ENCODE measurements around the gene DR1.
"Not testable (repeated sequence)": the region's sequence is repeated elsewhere in the genome, so short reads cannot be mapped to it uniquely, and the experiment has no call there.

The DR1 gene

GRCh38 chr1:93365813-93366212 lies 20.1 kb downstream of the DR1 start:
- WGBS (ENCODE audit: insufficient coverage), result no CpG with 5 or more reads among the region's 2 CpGs
- peaks cover 0 to 33% (median 14%) of the 10 kb centered on the region in 4 experiments for H3K36me3 ChIP-seq (ENCODE audit: control insufficient read depth in 4 of 4, insufficient read depth in 4 of 4, low read length in 3 of 4)
- H3K27me3 ChIP-seq (replicated peaks in 2 of 5; ENCODE audit: control insufficient read depth in 4 of 5, insufficient read depth in 5 of 5, low read length in 4 of 5), result no peaks in the 10 kb centered on the region
- no peak overlapping the region for H3K4me3 ChIP-seq (ENCODE audit: control insufficient read depth in 1 of 7, extremely low read depth in 1 of 7, insufficient read depth in 4 of 7, low read depth in 2 of 7, low read length in 6 of 7)
- H3K27ac ChIP-seq (ENCODE audit: insufficient read depth in 1 of 2, low read depth in 1 of 2, low read length in 2 of 2, poor library complexity in 1 of 2, severe bottlenecking in 2 of 2), result no peak overlapping the region
- H3K9me3 ChIP-seq (ENCODE audit: control extremely low read depth in 1 of 5, control insufficient read depth in 4 of 5, insufficient read depth in 2 of 5, low read depth in 1 of 5, low read length in 4 of 5), result no peaks in the 10 kb centered on the region
- DNase-seq, result no peak
- CTCF ChIA-PET, result no interaction called here
- POLR2A ChIA-PET, result no interaction called here
- H3K4me1 ChIP-seq (ENCODE audit: control extremely low read depth in 1 of 4, control insufficient read depth in 4 of 4, insufficient read depth in 4 of 4, low read length in 3 of 4), result peaks cover 0 to 6% (median 2%) of the 10 kb centered on the region in 4 experiments

- no peak overlapping the region for H3K27ac ChIP-seq (ENCODE audit: insufficient read depth in 1 of 2, low read depth in 1 of 2, low read length in 2 of 2, poor library complexity in 1 of 2, severe bottlenecking in 2 of 2)
- WGBS (ENCODE audit: insufficient coverage), result no CpG with 5 or more reads among the region's 1 CpG
- H3K4me3 ChIP-seq (ENCODE audit: control insufficient read depth in 1 of 7, extremely low read depth in 1 of 7, insufficient read depth in 4 of 7, low read depth in 2 of 7, low read length in 6 of 7), result no peak overlapping the region
- no peak for DNase-seq
- H3K9me3 ChIP-seq (ENCODE audit: control extremely low read depth in 1 of 5, control insufficient read depth in 4 of 5, insufficient read depth in 2 of 5, low read depth in 1 of 5, low read length in 4 of 5), result no peaks in the 10 kb centered on the region
- no peaks in the 10 kb centered on the region for H3K27me3 ChIP-seq (replicated peaks in 2 of 5; ENCODE audit: control insufficient read depth in 4 of 5, insufficient read depth in 5 of 5, low read length in 4 of 5)
- H3K4me1 ChIP-seq (ENCODE audit: control extremely low read depth in 1 of 4, control insufficient read depth in 4 of 4, insufficient read depth in 4 of 4, low read length in 3 of 4), result peaks cover 0 to 2% (median 0%) of the 10 kb centered on the region in 4 experiments
- POLR2A ChIA-PET, result no interaction called here
- CTCF ChIA-PET, result interaction anchor here (0.8 to 0.9 kb wide), 2 partner anchors 9 to 15 kb away, joined by 3 read pairs; no protein-coding TSS in a partner anchor
- peaks cover 6 to 24% (median 11%) of the 10 kb centered on the region in 4 experiments for H3K36me3 ChIP-seq (ENCODE audit: control insufficient read depth in 4 of 4, insufficient read depth in 4 of 4, low read length in 3 of 4)
Measured at GRCh38 chr1:93369734-93370133, 24.0 kb downstream of the DR1 start.

GRCh38 chr1:93374334-93375106 lies 28.8 kb downstream of the DR1 start:
- ChIA-PET CTCF (interaction anchor here (1.0 kb wide), 1 partner anchor 177 kb away, joined by 3 read pairs; no protein-coding TSS in a partner anchor), POLR2A (no interaction called here)
- no peaks in the 10 kb centered on the region for H3K27me3 ChIP-seq (replicated peaks in 2 of 5; ENCODE audit: control insufficient read depth in 4 of 5, insufficient read depth in 5 of 5, low read length in 4 of 5)
- DNase-seq, result no peak
- peaks cover 0 to 4% (median 0%) of the 10 kb centered on the region in 5 experiments for H3K9me3 ChIP-seq (ENCODE audit: control extremely low read depth in 1 of 5, control insufficient read depth in 4 of 5, insufficient read depth in 2 of 5, low read depth in 1 of 5, low read length in 4 of 5)
- H3K27ac ChIP-seq (ENCODE audit: insufficient read depth in 1 of 2, low read depth in 1 of 2, low read length in 2 of 2, poor library complexity in 1 of 2, severe bottlenecking in 2 of 2), result no peak overlapping the region
- peaks cover 0 to 6% (median 1%) of the 10 kb centered on the region in 4 experiments for H3K36me3 ChIP-seq (ENCODE audit: control insufficient read depth in 4 of 4, insufficient read depth in 4 of 4, low read length in 3 of 4)
- WGBS (ENCODE audit: insufficient coverage), result 98% methylated on average over 3 of the region's 5 CpGs
- no peak overlapping the region for H3K4me3 ChIP-seq (ENCODE audit: control insufficient read depth in 1 of 7, extremely low read depth in 1 of 7, insufficient read depth in 4 of 7, low read depth in 2 of 7, low read length in 6 of 7)
- peaks cover 0 to 2% (median 0%) of the 10 kb centered on the region in 4 experiments for H3K4me1 ChIP-seq (ENCODE audit: control extremely low read depth in 1 of 4, control insufficient read depth in 4 of 4, insufficient read depth in 4 of 4, low read length in 3 of 4)

GRCh38 chr1:93384656-93385055 lies 38.9 kb downstream of the DR1 start:
- no peaks in the 10 kb centered on the region for H3K36me3 ChIP-seq (ENCODE audit: control insufficient read depth in 4 of 4, insufficient read depth in 4 of 4, low read length in 3 of 4)
- CTCF ChIA-PET, result no interaction called here
- WGBS (ENCODE audit: insufficient coverage), result 100% methylated on average over 2 of the region's 3 CpGs

GRCh38 chr1:93386268-93386667 lies 40.6 kb downstream of the DR1 start:
- H3K27ac ChIP-seq (ENCODE audit: insufficient read depth in 1 of 2, low read depth in 1 of 2, low read length in 2 of 2, poor library complexity in 1 of 2, severe bottlenecking in 2 of 2); DNase-seq; H3K27me3 ChIP-seq (replicated peaks in 2 of 5; ENCODE audit: control insufficient read depth in 4 of 5, insufficient read depth in 5 of 5, low read length in 4 of 5); H3K4me3 ChIP-seq (ENCODE audit: control insufficient read depth in 1 of 7, extremely low read depth in 1 of 7, insufficient read depth in 4 of 7, low read depth in 2 of 7, low read length in 6 of 7); H3K36me3 ChIP-seq (ENCODE audit: control insufficient read depth in 4 of 4, insufficient read depth in 4 of 4, low read length in 3 of 4); CTCF ChIA-PET; POLR2A ChIA-PET; H3K4me1 ChIP-seq (ENCODE audit: control extremely low read depth in 1 of 4, control insufficient read depth in 4 of 4, insufficient read depth in 4 of 4, low read length in 3 of 4): not testable (repeated sequence)
- peaks cover 5 to 18% (median 12%) of the 10 kb centered on the region in 5 experiments for H3K9me3 ChIP-seq (ENCODE audit: control extremely low read depth in 1 of 5, control insufficient read depth in 4 of 5, insufficient read depth in 2 of 5, low read depth in 1 of 5, low read length in 4 of 5)
- 95% methylated on average over 3 of the region's 7 CpGs for WGBS (ENCODE audit: insufficient coverage)

More at GRCh38 chr1:93384656-93385055, 38.9 kb downstream of the DR1 start:
- Histone ChIP-seq H3K27me3 (replicated peaks in 2 of 5; ENCODE audit: control insufficient read depth in 4 of 5, insufficient read depth in 5 of 5, low read length in 4 of 5) (no peaks in the 10 kb centered on the region), H3K27ac (ENCODE audit: insufficient read depth in 1 of 2, low read depth in 1 of 2, low read length in 2 of 2, poor library complexity in 1 of 2, severe bottlenecking in 2 of 2) (no peak overlapping the region), H3K9me3 (ENCODE audit: control extremely low read depth in 1 of 5, control insufficient read depth in 4 of 5, insufficient read depth in 2 of 5, low read depth in 1 of 5, low read length in 4 of 5) (peaks cover 5 to 18% (median 12%) of the 10 kb centered on the region in 5 experiments), H3K4me1 (ENCODE audit: control extremely low read depth in 1 of 4, control insufficient read depth in 4 of 4, insufficient read depth in 4 of 4, low read length in 3 of 4) (no peaks in the 10 kb centered on the region), H3K4me3 (ENCODE audit: control insufficient read depth in 1 of 7, extremely low read depth in 1 of 7, insufficient read depth in 4 of 7, low read depth in 2 of 7, low read length in 6 of 7) (no peak overlapping the region)
- DNase-seq, result no peak
- POLR2A ChIA-PET, result interaction anchor here (1.0 kb wide), 1 partner anchor 11 kb away, joined by 3 read pairs; no protein-coding TSS in a partner anchor

- DNase-seq, result no peak
- WGBS (ENCODE audit: insufficient coverage), result 100% methylated on average over 2 of the region's 2 CpGs
- Histone ChIP-seq H3K4me3 (ENCODE audit: control insufficient read depth in 1 of 7, extremely low read depth in 1 of 7, insufficient read depth in 4 of 7, low read depth in 2 of 7, low read length in 6 of 7) (no peak overlapping the region), H3K27me3 (replicated peaks in 2 of 5; ENCODE audit: control insufficient read depth in 4 of 5, insufficient read depth in 5 of 5, low read length in 4 of 5) (no peaks in the 10 kb centered on the region), H3K4me1 (ENCODE audit: control extremely low read depth in 1 of 4, control insufficient read depth in 4 of 4, insufficient read depth in 4 of 4, low read length in 3 of 4) (no peaks in the 10 kb centered on the region), H3K27ac (ENCODE audit: insufficient read depth in 1 of 2, low read depth in 1 of 2, low read length in 2 of 2, poor library complexity in 1 of 2, severe bottlenecking in 2 of 2) (no peak overlapping the region), H3K9me3 (ENCODE audit: control extremely low read depth in 1 of 5, control insufficient read depth in 4 of 5, insufficient read depth in 2 of 5, low read depth in 1 of 5, low read length in 4 of 5) (no peaks in the 10 kb centered on the region), H3K36me3 (ENCODE audit: control insufficient read depth in 4 of 4, insufficient read depth in 4 of 4, low read length in 3 of 4) (no peaks in the 10 kb centered on the region)
- ChIA-PET POLR2A (interaction anchor here (0.6 kb wide), 1 partner anchor 22 kb away, joined by 5 read pairs; no protein-coding TSS in a partner anchor), CTCF (no interaction called here)
Measured at GRCh38 chr1:93394514-93394913, 48.8 kb downstream of the DR1 start.

GRCh38 chr1:93395195-93395594 lies 49.5 kb downstream of the DR1 start:
- POLR2A ChIA-PET, result interaction anchor here (0.6 to 1.0 kb wide), 2 partner anchors 11 to 23 kb away, joined by 3 to 5 read pairs; no protein-coding TSS in a partner anchor
- no peaks in the 10 kb centered on the region for H3K36me3 ChIP-seq (ENCODE audit: control insufficient read depth in 4 of 4, insufficient read depth in 4 of 4, low read length in 3 of 4)
- H3K4me3 ChIP-seq (ENCODE audit: control insufficient read depth in 1 of 7, extremely low read depth in 1 of 7, insufficient read depth in 4 of 7, low read depth in 2 of 7, low read length in 6 of 7), result no peak overlapping the region
- WGBS (ENCODE audit: insufficient coverage), result 92% methylated on average over 1 of the region's 1 CpG
- H3K9me3 ChIP-seq (ENCODE audit: control extremely low read depth in 1 of 5, control insufficient read depth in 4 of 5, insufficient read depth in 2 of 5, low read depth in 1 of 5, low read length in 4 of 5), result no peaks in the 10 kb centered on the region
- H3K27me3 ChIP-seq (replicated peaks in 2 of 5; ENCODE audit: control insufficient read depth in 4 of 5, insufficient read depth in 5 of 5, low read length in 4 of 5), result no peaks in the 10 kb centered on the region
- DNase-seq, result no peak
- no peaks in the 10 kb centered on the region for H3K4me1 ChIP-seq (ENCODE audit: control extremely low read depth in 1 of 4, control insufficient read depth in 4 of 4, insufficient read depth in 4 of 4, low read length in 3 of 4)
- H3K27ac ChIP-seq (ENCODE audit: insufficient read depth in 1 of 2, low read depth in 1 of 2, low read length in 2 of 2, poor library complexity in 1 of 2, severe bottlenecking in 2 of 2), result no peak overlapping the region
- CTCF ChIA-PET, result no interaction called here
